ENCODE data around the gene GPR137B. TPM values are rescaled to one million over a fixed set of nuclear protein-coding genes. Genes with fewer than 3 reads are reported as not detected.

GPR137B gene
- total RNA-seq, 4 donors from 2014 or later: 0.29 to 15.1 (median 11.2) TPM

- intact Hi-C loops (cut with DNase I; ENCODE audit: low total_unique reads): no loop called here
- Histone ChIP-seq H3K4me1 (no peaks in the 10 kb centered on the region), H3K27ac (no peak overlapping the region), H3K9me3 (no peaks in the 10 kb centered on the region), H3K27me3 (no peaks in the 10 kb centered on the region), H3K4me3 (no peak overlapping the region), H3K36me3 (no peaks in the 10 kb centered on the region)
- TF ChIP-seq CTCF (IDR thresholded peaks at IDR 0.05) (no peak), POLR2A (IDR thresholded peaks at IDR 0.05) (no peak)
- no peak for DNase-seq
Measured at GRCh38 chr1:236149003-236149595, 6.8 kb downstream of the GPR137B start.

GRCh38 chr1:236149696-236150228 is 7.4 kb downstream of the GPR137B start:
- no peak for DNase-seq
- H3K9me3 ChIP-seq: no peaks in the 10 kb centered on the region
- no peaks in the 10 kb centered on the region for H3K4me1 ChIP-seq
- TF ChIP-seq CTCF (IDR thresholded peaks at IDR 0.05): no peak
- no peak for TF ChIP-seq POLR2A (IDR thresholded peaks at IDR 0.05)
- H3K4me3 ChIP-seq: no peak overlapping the region
- intact Hi-C loops (cut with DNase I; ENCODE audit: low total_unique reads): no loop called here
- H3K36me3 ChIP-seq: no peaks in the 10 kb centered on the region
- no peak overlapping the region for H3K27ac ChIP-seq
- no peaks in the 10 kb centered on the region for H3K27me3 ChIP-seq

GRCh38 chr1:236150311-236150955 is 8.1 kb downstream of the GPR137B start:
- Histone ChIP-seq H3K27me3 (no peaks in the 10 kb centered on the region), H3K9me3 (no peaks in the 10 kb centered on the region), H3K4me1 (no peaks in the 10 kb centered on the region), H3K36me3 (no peaks in the 10 kb centered on the region), H3K27ac (no peak overlapping the region), H3K4me3 (no peak overlapping the region)
- intact Hi-C loops (cut with DNase I; ENCODE audit: low total_unique reads): no loop called here
- TF ChIP-seq CTCF (IDR thresholded peaks at IDR 0.05) (no peak), POLR2A (IDR thresholded peaks at IDR 0.05) (no peak)
- DNase-seq: no peak

GRCh38 chr1:236150986-236151385 is 8.6 kb downstream of the GPR137B start:
- H3K4me3 ChIP-seq: no peak overlapping the region
- no peaks in the 10 kb centered on the region for H3K36me3 ChIP-seq
- DNase-seq: no peak
- H3K4me1 ChIP-seq: no peaks in the 10 kb centered on the region
- H3K9me3 ChIP-seq: no peaks in the 10 kb centered on the region
- H3K27ac ChIP-seq: no peak overlapping the region
- intact Hi-C loops (cut with DNase I; ENCODE audit: low total_unique reads): no loop called here
- no peak for TF ChIP-seq CTCF (IDR thresholded peaks at IDR 0.05)
- no peaks in the 10 kb centered on the region for H3K27me3 ChIP-seq

GRCh38 chr1:236151739-236152424 is 9.5 kb downstream of the GPR137B start:
- no peaks in the 10 kb centered on the region for H3K4me1 ChIP-seq
- no peak overlapping the region for H3K4me3 ChIP-seq
- H3K27ac ChIP-seq: no peak overlapping the region
- intact Hi-C loops (cut with DNase I; ENCODE audit: low total_unique reads): no loop called here
- no peak for TF ChIP-seq CTCF (IDR thresholded peaks at IDR 0.05)
- TF ChIP-seq POLR2A (IDR thresholded peaks at IDR 0.05): no peak
- no peaks in the 10 kb centered on the region for H3K36me3 ChIP-seq
- no peak for DNase-seq
- no peaks in the 10 kb centered on the region for H3K27me3 ChIP-seq
- no peaks in the 10 kb centered on the region for H3K9me3 ChIP-seq
